ENCODE data around the gene TRNT1. TPM values are rescaled to one million over a fixed set of nuclear protein-coding genes. Genes with fewer than 3 reads are reported as not detected.

Gene TRNT1
- total RNA-seq (29.0 TPM), polyA plus RNA-seq (10 to 100 TPM; 20.3 to 27.2 (median 25.3) TPM)

- Histone ChIP-seq H3K4me1 (ENCODE audit: control insufficient read depth, insufficient read depth, low read length, poor library complexity, severe bottlenecking) (peaks cover 40% of the 10 kb centered on the region), H3K9me3 (ENCODE audit: control insufficient read depth in 2 of 2, low read length in 2 of 2) (no peaks in the 10 kb centered on the region), H3K27ac (ENCODE audit: insufficient read depth, low read length, poor library complexity, severe bottlenecking) (peak within 1 kb of the TSS; percentile 92), H3K27me3 (ENCODE audit: control insufficient read depth, insufficient read depth, low read length) (no peaks in the 10 kb centered on the region), H3K36me3 (ENCODE audit: control insufficient read depth, insufficient read depth, low read length) (peaks cover 21% of the 10 kb centered on the region), H3K4me3 (ENCODE audit: low read depth, low read length) (peak within 1 kb of the TSS; percentile 92)
- DNase-seq (peak; percentile 94 to 96 (median 95)), ATAC-seq (ENCODE audit: low read depth in 2 of 2) (peak; percentile 96 to 98)
- peaks cover 12% of the 10 kb centered on the region for H3K36me3 Mint-ChIP-seq
- peaks cover 19% of the 10 kb centered on the region for H3K27me3 Mint-ChIP-seq
- H3K9me3 Mint-ChIP-seq: no peaks in the 10 kb centered on the region
- H3K4me3 Mint-ChIP-seq: peak within 1 kb of the TSS; percentile 90 to 98 (median 96)
- H3K27ac Mint-ChIP-seq: peak within 1 kb of the TSS; percentile 97 to 98 (median 98)
- peaks cover 16 to 48% (median 33%) of the 10 kb centered on the region in 4 donors for H3K4me1 Mint-ChIP-seq
Observed at GRCh38 chr3:3126477-3127431, at the start of gene TRNT1. Gene TRNT1 (plus strand): TSS chr3:3126940. CDS start chr3:3129041, 2,101 bp downstream.

GRCh38 chr3:3080309-3080708, 46.4 kb upstream of the TRNT1 start:
- Histone ChIP-seq H3K4me3 (ENCODE audit: low read depth, low read length) (no peak overlapping the region), H3K4me1 (ENCODE audit: control insufficient read depth, insufficient read depth, low read length, poor library complexity, severe bottlenecking) (no peaks in the 10 kb centered on the region), H3K27me3 (ENCODE audit: control insufficient read depth, insufficient read depth, low read length) (no peaks in the 10 kb centered on the region), H3K36me3 (ENCODE audit: control insufficient read depth, insufficient read depth, low read length) (no peaks in the 10 kb centered on the region), H3K27ac (ENCODE audit: insufficient read depth, low read length, poor library complexity, severe bottlenecking) (no peak overlapping the region), H3K9me3 (ENCODE audit: control insufficient read depth in 2 of 2, low read length in 2 of 2) (no peaks in the 10 kb centered on the region)
- DNase-seq: no peak
- H3K27me3 Mint-ChIP-seq: peaks cover 3% of the 10 kb centered on the region
- no peaks in the 10 kb centered on the region for H3K4me1 Mint-ChIP-seq
- H3K9me3 Mint-ChIP-seq: no peaks in the 10 kb centered on the region
- no peak overlapping the region for H3K4me3 Mint-ChIP-seq
- H3K36me3 Mint-ChIP-seq: no peaks in the 10 kb centered on the region
- ATAC-seq (ENCODE audit: low read depth in 2 of 2): no peak
- H3K27ac Mint-ChIP-seq: no peak overlapping the region

GRCh38 chr3:3081381-3082233, 45.1 kb upstream of the TRNT1 start:
- Mint-ChIP-seq H3K4me3 (no peak overlapping the region), H3K27ac (no peak overlapping the region), H3K36me3 (no peaks in the 10 kb centered on the region), H3K4me1 (no peaks in the 10 kb centered on the region), H3K9me3 (no peaks in the 10 kb centered on the region), H3K27me3 (no peaks in the 10 kb centered on the region)
- no peak for DNase-seq
- no peaks in the 10 kb centered on the region for H3K9me3 ChIP-seq (ENCODE audit: control insufficient read depth in 2 of 2, low read length in 2 of 2)
- no peak overlapping the region for H3K4me3 ChIP-seq (ENCODE audit: low read depth, low read length)
- H3K27me3 ChIP-seq (ENCODE audit: control insufficient read depth, insufficient read depth, low read length): no peaks in the 10 kb centered on the region
- no peak for ATAC-seq (ENCODE audit: low read depth in 2 of 2)
- H3K36me3 ChIP-seq (ENCODE audit: control insufficient read depth, insufficient read depth, low read length): no peaks in the 10 kb centered on the region
- no peaks in the 10 kb centered on the region for H3K4me1 ChIP-seq (ENCODE audit: control insufficient read depth, insufficient read depth, low read length, poor library complexity, severe bottlenecking)
- no peak overlapping the region for H3K27ac ChIP-seq (ENCODE audit: insufficient read depth, low read length, poor library complexity, severe bottlenecking)

- no peak overlapping the region for H3K27ac Mint-ChIP-seq
- Histone ChIP-seq H3K9me3 (ENCODE audit: control insufficient read depth in 2 of 2, low read length in 2 of 2) (no peaks in the 10 kb centered on the region), H3K27me3 (ENCODE audit: control insufficient read depth, insufficient read depth, low read length) (no peaks in the 10 kb centered on the region), H3K4me3 (ENCODE audit: low read depth, low read length) (no peak overlapping the region), H3K36me3 (ENCODE audit: control insufficient read depth, insufficient read depth, low read length) (no peaks in the 10 kb centered on the region), H3K27ac (ENCODE audit: insufficient read depth, low read length, poor library complexity, severe bottlenecking) (no peak overlapping the region), H3K4me1 (ENCODE audit: control insufficient read depth, insufficient read depth, low read length, poor library complexity, severe bottlenecking) (no peaks in the 10 kb centered on the region)
- H3K4me3 Mint-ChIP-seq: no peak overlapping the region
- no peaks in the 10 kb centered on the region for H3K4me1 Mint-ChIP-seq
- DNase-seq (no peak), ATAC-seq (ENCODE audit: low read depth in 2 of 2) (no peak)
- no peaks in the 10 kb centered on the region for H3K9me3 Mint-ChIP-seq
- no peaks in the 10 kb centered on the region for H3K27me3 Mint-ChIP-seq
- no peaks in the 10 kb centered on the region for H3K36me3 Mint-ChIP-seq
Observed at GRCh38 chr3:3082234-3082924, 44.4 kb upstream of the TRNT1 start.

- no peaks in the 10 kb centered on the region for H3K9me3 Mint-ChIP-seq
- H3K36me3 Mint-ChIP-seq: no peaks in the 10 kb centered on the region
- H3K9me3 ChIP-seq (ENCODE audit: control insufficient read depth in 2 of 2, low read length in 2 of 2): no peaks in the 10 kb centered on the region
Observed at GRCh38 chr3:3084890-3085289, 41.9 kb upstream of the TRNT1 start.

GRCh38 chr3:3085782-3086181, 41.0 kb upstream of the TRNT1 start:
- H3K36me3 ChIP-seq (ENCODE audit: control insufficient read depth, insufficient read depth, low read length): no peaks in the 10 kb centered on the region
- Mint-ChIP-seq H3K4me3 (no peak overlapping the region), H3K27me3 (no peaks in the 10 kb centered on the region), H3K9me3 (no peaks in the 10 kb centered on the region), H3K36me3 (no peaks in the 10 kb centered on the region), H3K27ac (no peak overlapping the region), H3K4me1 (no peaks in the 10 kb centered on the region)
- H3K27ac ChIP-seq (ENCODE audit: insufficient read depth, low read length, poor library complexity, severe bottlenecking): no peak overlapping the region
- H3K4me1 ChIP-seq (ENCODE audit: control insufficient read depth, insufficient read depth, low read length, poor library complexity, severe bottlenecking): no peaks in the 10 kb centered on the region
- no peaks in the 10 kb centered on the region for H3K9me3 ChIP-seq (ENCODE audit: control insufficient read depth in 2 of 2, low read length in 2 of 2)
- DNase-seq (no peak), ATAC-seq (ENCODE audit: low read depth in 2 of 2) (no peak)
- H3K4me3 ChIP-seq (ENCODE audit: low read depth, low read length): no peak overlapping the region
- H3K27me3 ChIP-seq (ENCODE audit: control insufficient read depth, insufficient read depth, low read length): no peaks in the 10 kb centered on the region

More at GRCh38 chr3:3084890-3085289, 41.9 kb upstream of the TRNT1 start:
- DNase-seq: no peak
- Mint-ChIP-seq H3K4me3 (no peak overlapping the region), H3K27ac (no peak overlapping the region), H3K4me1 (no peaks in the 10 kb centered on the region), H3K27me3 (no peaks in the 10 kb centered on the region)
- Histone ChIP-seq H3K4me3 (ENCODE audit: low read depth, low read length) (no peak overlapping the region), H3K36me3 (ENCODE audit: control insufficient read depth, insufficient read depth, low read length) (no peaks in the 10 kb centered on the region), H3K27ac (ENCODE audit: insufficient read depth, low read length, poor library complexity, severe bottlenecking) (no peak overlapping the region), H3K27me3 (ENCODE audit: control insufficient read depth, insufficient read depth, low read length) (no peaks in the 10 kb centered on the region), H3K4me1 (ENCODE audit: control insufficient read depth, insufficient read depth, low read length, poor library complexity, severe bottlenecking) (no peaks in the 10 kb centered on the region)
- ATAC-seq (ENCODE audit: low read depth in 2 of 2): no peak

- H3K4me1 ChIP-seq (ENCODE audit: control insufficient read depth, insufficient read depth, low read length, poor library complexity, severe bottlenecking): no peaks in the 10 kb centered on the region
- H3K36me3 ChIP-seq (ENCODE audit: control insufficient read depth, insufficient read depth, low read length): no peaks in the 10 kb centered on the region
- DNase-seq (no peak), ATAC-seq (ENCODE audit: low read depth in 2 of 2) (no peak)
- no peak overlapping the region for H3K27ac ChIP-seq (ENCODE audit: insufficient read depth, low read length, poor library complexity, severe bottlenecking)
- no peak overlapping the region for H3K4me3 Mint-ChIP-seq
- no peaks in the 10 kb centered on the region for H3K4me1 Mint-ChIP-seq
- no peaks in the 10 kb centered on the region for H3K9me3 Mint-ChIP-seq
- no peak overlapping the region for H3K27ac Mint-ChIP-seq
- H3K27me3 ChIP-seq (ENCODE audit: control insufficient read depth, insufficient read depth, low read length): no peaks in the 10 kb centered on the region
- no peaks in the 10 kb centered on the region for H3K9me3 ChIP-seq (ENCODE audit: control insufficient read depth in 2 of 2, low read length in 2 of 2)
- no peaks in the 10 kb centered on the region for H3K27me3 Mint-ChIP-seq
- no peak overlapping the region for H3K4me3 ChIP-seq (ENCODE audit: low read depth, low read length)
- no peaks in the 10 kb centered on the region for H3K36me3 Mint-ChIP-seq
Observed at GRCh38 chr3:3086239-3086638, 40.5 kb upstream of the TRNT1 start.
